ENCODE data around the gene PLCH1. TPM values are rescaled to one million over a fixed set of nuclear protein-coding genes. Genes with fewer than 3 reads are reported as not detected.

PLCH1 gene
- total and polyA plus RNA-seq, 2 experiments from 2014 or later: 8.1 to 25.3 TPM

- TF ChIP-seq ZNF462 (CRISPR knock-in tag; IDR thresholded peaks at IDR 0.05) (no peak), ZNF114 (CRISPR knock-in tag; IDR thresholded peaks at IDR 0.05) (no peak), JUNB (IDR thresholded peaks at IDR 0.05; ENCODE audit: unreplicated experiment) (no peak), ZNF331 (CRISPR knock-in tag; IDR thresholded peaks at IDR 0.05; ENCODE audit: low read depth) (no peak), STAT1 (IDR thresholded peaks at IDR 0.05; ENCODE audit: unreplicated experiment) (no peak), EZH2phosphoT487 (IDR thresholded peaks at IDR 0.05; ENCODE audit: unreplicated experiment) (no peak), NANOG (IDR thresholded peaks at IDR 0.05; ENCODE audit: borderline replicate concordance) (no peak), CTCF (conservative IDR thresholded peaks at IDR 0.05; ENCODE audit: low read depth in 2 of 2) (no peak)
Observed at GRCh38 chr3:155603302-155603701, 141.6 kb downstream of the PLCH1 start (continued).

- no peak overlapping the region for H3K27ac Mint-ChIP-seq
- Histone ChIP-seq H3K36me3 (ENCODE audit: insufficient read depth) (no peaks in the 10 kb centered on the region), H4K20me1 (replicated peaks; ENCODE audit: insufficient read depth) (no peaks in the 10 kb centered on the region), H3K9me2 (ENCODE audit: insufficient read depth) (no peaks in the 10 kb centered on the region; the same call in 1 of the 2 replicates), H3K4me2 (no peak overlapping the region), H2AFZ (no peak overlapping the region), H3K4me1 (ENCODE audit: insufficient read depth) (peaks cover 19% of the 10 kb centered on the region), H3K27ac (ENCODE audit: low read depth) (no peak overlapping the region), H3F3A (replicated peaks; ENCODE audit: low read depth) (no peaks in the 10 kb centered on the region), H3K79me2 (replicated peaks; ENCODE audit: insufficient read depth) (0 out of 2 replicates have a peak, but pooled peaks cover 5% of the 10 kb centered on the region), H3K27me3 (ENCODE audit: insufficient read depth) (no peaks in the 10 kb centered on the region), H3K4me3 (no peak overlapping the region)
- H3K9me3 Mint-ChIP-seq: no peaks in the 10 kb centered on the region
- no peaks in the 10 kb centered on the region for H3K27me3 Mint-ChIP-seq (ENCODE audit: insufficient read depth, low read depth, poor library complexity)
- ATAC-seq (no peak), DNase-seq (ENCODE audit: low spot score) (no peak)
- H3K4me1 Mint-ChIP-seq: peaks cover 30% of the 10 kb centered on the region
- H3K4me3 Mint-ChIP-seq: no peak overlapping the region
- TF ChIP-seq REST (IDR thresholded peaks at IDR 0.05; ENCODE audit: unreplicated experiment) (no peak), STAT1 (IDR thresholded peaks at IDR 0.05; ENCODE audit: unreplicated experiment) (no peak), NANOG (IDR thresholded peaks at IDR 0.05; ENCODE audit: borderline replicate concordance) (no peak), CREB1 (CRISPR knock-in tag; IDR thresholded peaks at IDR 0.05; ENCODE audit: low read depth) (no peak), EZH2phosphoT487 (IDR thresholded peaks at IDR 0.05; ENCODE audit: unreplicated experiment) (no peak), ZNF331 (CRISPR knock-in tag; IDR thresholded peaks at IDR 0.05; ENCODE audit: low read depth) (no peak), ZNF114 (CRISPR knock-in tag; IDR thresholded peaks at IDR 0.05) (no peak)
- no peaks in the 10 kb centered on the region for H3K36me3 Mint-ChIP-seq (ENCODE audit: low read depth)
Observed at GRCh38 chr3:155602307-155602706, 142.6 kb downstream of the PLCH1 start.
